Fibroblast of lung (primary cell): Measurements from ENCODE around the gene DUSP3. TPM values are rescaled to one million over a fixed set of nuclear protein-coding genes. Genes with fewer than 3 reads are reported as not detected.

Experiments used
- DNase-seq, 2 donors: peaks; one replicate each; pipeline versions ENCODE4 v3.0.0 to v3.0.0-alpha.2; 2010; ENCODE audit warnings: low read depth in 2 of 2
- H2AFZ ChIP-seq: 2 replicates; pipeline ENCODE4 v1.5.1; 2012; ENCODE audit warnings: low read length, control low read depth, inconsistent platforms
- H3K27ac ChIP-seq: 2 replicates; pipeline ENCODE4 v1.5.1; 2011; ENCODE audit warnings: low read length, control low read depth; ENCODE audit not compliant: insufficient read depth
- H3K27me3 ChIP-seq: 2 replicates; pipeline ENCODE4 v1.5.1; 2011; ENCODE audit warnings: mild to moderate bottlenecking, low read length; ENCODE audit not compliant: control insufficient read depth, insufficient read depth
- H3K36me3 ChIP-seq: 2 replicates; pipeline ENCODE4 v1.5.1; 2011; ENCODE audit warnings: low read length; ENCODE audit not compliant: control insufficient read depth, insufficient read depth
- H3K4me1 ChIP-seq: 2 replicates; pipeline ENCODE4 v1.5.1; 2011; ENCODE audit warnings: low read length; ENCODE audit not compliant: control insufficient read depth, insufficient read depth; ENCODE audit errors: extremely low read depth
- H3K4me2 ChIP-seq: 2 replicates; pipeline ENCODE4 v1.5.1; 2011; ENCODE audit warnings: low read length, control low read depth; ENCODE audit not compliant: insufficient read depth; ENCODE audit errors: extremely low read depth
- H3K4me3 ChIP-seq, 4 experiments: fragments of 200-600 bp in 1 of 4; sonication (generic) in 1 of 4; replicated peaks in 1 of 4; 2 replicates each; pipeline ENCODE4 v1.5.1; 2011 to 2016; ENCODE audit warnings: low read length in 4 of 4, low read depth in 3 of 4, mild to moderate bottlenecking in 3 of 4, control low read depth in 2 of 4, inconsistent platforms in 1 of 4, mixed read lengths in 1 of 4; ENCODE audit not compliant: insufficient read depth in 1 of 4; ENCODE audit errors: control extremely low read depth in 1 of 4
- H3K79me2 ChIP-seq: 2 replicates; pipeline ENCODE4 v1.5.1; 2012; ENCODE audit warnings: mild to moderate bottlenecking, low read length, inconsistent platforms; ENCODE audit not compliant: control insufficient read depth, insufficient read depth
- H3K9ac ChIP-seq: 2 replicates; pipeline ENCODE4 v1.5.1; 2011; ENCODE audit warnings: mild to moderate bottlenecking, low read length, control low read depth; ENCODE audit not compliant: insufficient read depth
- H3K9me3 ChIP-seq: 2 replicates; pipeline ENCODE4 v1.5.1; 2012; ENCODE audit warnings: low read depth, low read length; ENCODE audit not compliant: control insufficient read depth, insufficient read depth
- H4K20me1 ChIP-seq: 2 replicates; pipeline ENCODE4 v1.5.1; 2011; ENCODE audit warnings: low read length; ENCODE audit not compliant: control insufficient read depth, insufficient read depth; ENCODE audit errors: extremely low read depth
- CTCF ChIP-seq, 2 donors: IDR thresholded peaks in 1 of 2; conservative IDR thresholded peaks in 1 of 2; 1 replicate in 1 of 2; 2 replicates in 1 of 2; pipeline ENCODE4 v1.5.1; 2011 to 2012; ENCODE audit warnings: low read length in 2 of 2, control low read depth in 1 of 2, inconsistent platforms in 1 of 2, low read depth in 1 of 2, mild to moderate bottlenecking in 1 of 2
- EZH2 ChIP-seq: IDR thresholded peaks from 2 replicates; pipeline ENCODE4 v1.5.1; 2012; ENCODE audit warnings: low read length, control low read depth, mild to moderate bottlenecking; ENCODE audit errors: missing control alignments
- polyA plus RNA-seq, 2 donors: library from polyadenylated mRNA; depleted of rRNA in 1 of 2; stranded (reverse) in 1 of 2; unstranded in 1 of 2; fragments of >200 nt; gene quantifications; 2 replicates each; pipeline ENCODE4 v1.2.1, GENCODE V29; 2011 to 2012; ENCODE audit warnings: missing spikeins in 1 of 2
- total RNA-seq: library from RNA; depleted of rRNA; stranded (reverse); fragments of >200 nt; gene quantifications from 2 replicates; pipeline ENCODE4 v1.2.1, GENCODE V29; 2014

Gene DUSP3
- total and polyA plus RNA-seq, 2 donors (not counting 1 experiment from before 2014, with no cell fraction given) = 51.2 to 55.9 TPM

- H3K27me3 ChIP-seq = peaks cover 28% of the 10 kb centered on the region
- DNase-seq = no peak
Observed at GRCh38 chr17:43756201-43756600, 22.6 kb downstream of the DUSP3 start.

GRCh38 chr17:43755389-43755875 is 23.3 kb downstream of the DUSP3 start:
- Histone ChIP-seq H3K27ac (no peak overlapping the region), H3K9me3 (no peaks in the 10 kb centered on the region), H3K9ac (no peak overlapping the region), H2AFZ (no peak overlapping the region), H3K4me2 (peak overlapping the region; percentile 55), H3K4me3 (peak overlapping the region in 1 of 4 experiments; percentile 35), H3K36me3 (no peaks in the 10 kb centered on the region), H3K4me1 (no peaks in the 10 kb centered on the region), H4K20me1 (no peaks in the 10 kb centered on the region), H3K79me2 (no peaks in the 10 kb centered on the region), H3K27me3 (peaks cover 32% of the 10 kb centered on the region)
- DNase-seq = peak; percentile 9 to 60
- peak; percentile 62 for TF ChIP-seq EZH2
- no peak for TF ChIP-seq CTCF (conservative IDR thresholded peaks at IDR 0.05 in 1 of 2, IDR thresholded peaks at IDR 0.05 in 1 of 2; ENCODE audit: low read depth in 1 of 2, low read length in 2 of 2)

More at GRCh38 chr17:43756201-43756600, 22.6 kb downstream of the DUSP3 start:
- no peaks in the 10 kb centered on the region for H3K36me3 ChIP-seq
- no peak overlapping the region for H2AFZ ChIP-seq
- no peaks in the 10 kb centered on the region for H3K79me2 ChIP-seq
- TF ChIP-seq CTCF (conservative IDR thresholded peaks at IDR 0.05 in 1 of 2, IDR thresholded peaks at IDR 0.05 in 1 of 2; ENCODE audit: low read depth in 1 of 2, low read length in 2 of 2) = no peak
- TF ChIP-seq EZH2 = no peak
- H3K4me3 ChIP-seq = no peak overlapping the region
- H3K4me2 ChIP-seq = no peak overlapping the region
- no peaks in the 10 kb centered on the region for H3K9me3 ChIP-seq
- no peak overlapping the region for H3K9ac ChIP-seq
- H4K20me1 ChIP-seq = no peaks in the 10 kb centered on the region
- H3K4me1 ChIP-seq = no peaks in the 10 kb centered on the region
- H3K27ac ChIP-seq = no peak overlapping the region

- H2AFZ ChIP-seq = no peak overlapping the region
- H3K4me2 ChIP-seq = no peak overlapping the region
- TF ChIP-seq CTCF (conservative IDR thresholded peaks at IDR 0.05 in 1 of 2, IDR thresholded peaks at IDR 0.05 in 1 of 2; ENCODE audit: low read depth in 1 of 2, low read length in 2 of 2) = no peak
- no peak for TF ChIP-seq EZH2
Observed at GRCh38 chr17:43754947-43755346, 23.8 kb downstream of the DUSP3 start.

More at GRCh38 chr17:43754947-43755346, 23.8 kb downstream of the DUSP3 start:
- H3K9ac ChIP-seq = no peak overlapping the region
- H3K36me3 ChIP-seq = no peaks in the 10 kb centered on the region
- H3K4me1 ChIP-seq = no peaks in the 10 kb centered on the region
- H3K27ac ChIP-seq = no peak overlapping the region
- peaks cover 34% of the 10 kb centered on the region for H3K27me3 ChIP-seq
- DNase-seq = no peak
- no peaks in the 10 kb centered on the region for H3K79me2 ChIP-seq
- H4K20me1 ChIP-seq = no peaks in the 10 kb centered on the region
- peak overlapping the region in 1 of 4 experiments; percentile 35 for H3K4me3 ChIP-seq
- no peaks in the 10 kb centered on the region for H3K9me3 ChIP-seq
